T-cell (primary cell): Measurements from ENCODE around the gene ZNF738. TPM values are rescaled to one million over a fixed set of nuclear protein-coding genes. Genes with fewer than 3 reads are reported as not detected.
A peak's percentile ranks its signal among the peaks of the same experiment; 100 is the strongest.
"Not testable (repeated sequence)": the region's sequence is repeated elsewhere in the genome, so short reads cannot be mapped to it uniquely, and the experiment has no call there.

Experiments
- ATAC-seq, 4 experiments: fragments of 200-7000 bp in 3 of 4; fragments of 150-1000 bp in 1 of 4; cut with Tn5 transposase; replicated peaks in 1 of 4; 1 replicate in 3 of 4; 2 replicates in 1 of 4; pipeline ENCODE4 v1.10.0; 2021; ENCODE audit warnings: moderate library complexity in 3 of 4, mild to moderate bottlenecking in 2 of 4, moderate number of reproducible peaks in 1 of 4
- CTCF ChIA-PET, 2 donors: fragments of 300-600 bp; sonication (Branson Sonifier 250); formaldehyde crosslinking; loops; one replicate each; lab custom pipeline; 2022; ENCODE audit warnings: antibody characterized with exemption in 2 of 2; lab: Charles Lee
- POLR2A ChIA-PET, 2 donors: fragments of 300-600 bp; sonication (Branson Sonifier 250); formaldehyde crosslinking; loops; one replicate each; lab custom pipeline; 2022; ENCODE audit warnings: antibody characterized with exemption in 2 of 2; lab: Charles Lee
- DNase-seq, 35 experiments: peaks; one replicate each; pipeline versions ENCODE4 v3.0.0 to v3.0.0-alpha.2; 2013 to 2023
- H3K27ac ChIP-seq: one replicate; pipeline ENCODE4 v1.5.1; 2013; ENCODE audit warnings: low read length
- H3K27me3 ChIP-seq, 2 experiments: replicated peaks in 1 of 2; 1 replicate in 1 of 2; 2 replicates in 1 of 2; pipeline versions ENCODE4 v1.6.1 to v1.7.0; 2013; ENCODE audit warnings: low read length in 1 of 2, mixed read lengths in 1 of 2; ENCODE audit not compliant: control insufficient read depth in 2 of 2, insufficient read depth in 2 of 2; ENCODE audit errors: extremely low read depth in 1 of 2
- H3K36me3 ChIP-seq, 2 donors: 1 replicate in 1 of 2; 2 replicates in 1 of 2; pipeline versions ENCODE4 v1.6.1 to v1.7.0; 2013; ENCODE audit warnings: low read length in 1 of 2; ENCODE audit not compliant: control insufficient read depth in 2 of 2, insufficient read depth in 1 of 2; ENCODE audit errors: extremely low read depth in 1 of 2
- H3K4me1 ChIP-seq, 2 experiments: 1 replicate in 1 of 2; 2 replicates in 1 of 2; pipeline versions ENCODE4 v1.6.1 to v1.7.0; 2013; ENCODE audit warnings: low read length in 2 of 2, mixed read lengths in 1 of 2; ENCODE audit not compliant: insufficient read depth in 2 of 2, control insufficient read depth in 1 of 2; ENCODE audit errors: extremely low read depth in 1 of 2
- H3K4me3 ChIP-seq, 2 donors: 1 replicate in 1 of 2; 2 replicates in 1 of 2; pipeline versions ENCODE4 v1.5.1 to v1.7.0; 2013; ENCODE audit warnings: mild to moderate bottlenecking in 2 of 2, low read length in 1 of 2, moderate library complexity in 1 of 2; ENCODE audit not compliant: control insufficient read depth in 1 of 2; ENCODE audit errors: extremely low read depth in 1 of 2
- H3K9me3 ChIP-seq: 2 replicates; pipeline ENCODE4 v1.7.0; 2013
- H3K27ac Mint-ChIP-seq, 2 donors: one replicate each; pipeline ENCODE4 v1.8.0; 2020 to 2021; ENCODE audit warnings: mild to moderate bottlenecking in 2 of 2, mixed read lengths in 2 of 2
- H3K27me3 Mint-ChIP-seq, 2 donors: one replicate each; pipeline ENCODE4 v1.8.0; 2021 to 2022; ENCODE audit warnings: mixed read lengths in 2 of 2
- H3K36me3 Mint-ChIP-seq: one replicate; pipeline ENCODE4 v1.8.0; 2021; ENCODE audit warnings: mixed read lengths
- H3K4me1 Mint-ChIP-seq, 3 donors: one replicate each; pipeline ENCODE4 v1.8.0; 2020 to 2022; ENCODE audit warnings: mixed read lengths in 3 of 3, mild to moderate bottlenecking in 1 of 3
- H3K4me3 Mint-ChIP-seq, 3 donors: one replicate each; pipeline ENCODE4 v1.8.0; 2020 to 2022; ENCODE audit warnings: mild to moderate bottlenecking in 3 of 3, mixed read lengths in 3 of 3, moderate library complexity in 3 of 3
- H3K9me3 Mint-ChIP-seq, 3 donors: one replicate each; pipeline ENCODE4 v1.8.0; 2020 to 2022; ENCODE audit warnings: mixed read lengths in 3 of 3
- WGBS: methylation state at CpG from one replicate; pipeline ENCODE4 v1.1.5; 2013; ENCODE audit warnings: missing lambda C conversion rate; ENCODE audit not compliant: insufficient coverage; 5-methylcytosine and 5-hydroxymethylcytosine counted together
- total RNA-seq, 35 experiments: library from RNA in 6 of 35; stranded (reverse) in 6 of 35; fragments of 120-200 nt in 1 of 35; gene quantifications; one replicate each; pipeline versions ENCODE4 v1.2.1 to v1.2.4 and lab custom pipeline; 2013 to 2026

ZNF738 gene
- total RNA-seq, 5 donors from 2014 or later (not counting 1 experiment from before 2014, with no cell fraction given) = 4.4 to 10.4 (median 8.2) TPM

DNA sequence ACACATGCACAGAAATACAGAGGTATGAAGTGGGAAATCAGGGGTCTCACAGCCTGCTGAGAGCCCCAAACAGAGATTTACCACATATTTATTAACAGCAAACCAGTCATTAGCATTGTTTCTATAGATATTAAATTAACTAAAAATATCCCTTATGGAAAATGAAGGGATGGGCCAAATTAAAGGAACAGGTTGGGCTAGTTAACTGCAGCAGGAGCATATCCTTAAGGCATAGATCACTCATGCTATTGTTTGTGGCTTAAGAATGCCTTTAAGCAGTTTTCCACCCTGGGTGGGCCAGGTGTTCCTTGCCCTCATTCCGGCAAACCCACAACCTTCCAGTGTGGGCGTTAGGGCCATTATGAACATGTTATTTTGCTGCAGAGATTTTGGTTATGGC is 14.0 kb upstream of the ZNF738 start:
- POLR2A ChIA-PET = interaction anchor here in 1 of 2 donors (0.6 kb wide), 1 partner anchor 14 kb away, joined by 13 read pairs; no protein-coding TSS in a partner anchor
- ATAC-seq, H3K4me1 Mint-ChIP-seq, H3K27me3 Mint-ChIP-seq, H3K27me3 ChIP-seq, H3K36me3 ChIP-seq, H3K4me1 ChIP-seq, DNase-seq, H3K27ac Mint-ChIP-seq, H3K4me3 ChIP-seq, H3K27ac ChIP-seq, H3K4me3 Mint-ChIP-seq, H3K36me3 Mint-ChIP-seq, CTCF ChIA-PET, H3K9me3 ChIP-seq: not testable (repeated sequence)
- WGBS = 0% methylated on average over 1 of the region's 2 CpGs
- peaks cover 10 to 23% (median 17%) of the 10 kb centered on the region in 3 donors for H3K9me3 Mint-ChIP-seq

GRCh38 chr19:21352830-21353229 is 6.0 kb upstream of the ZNF738 start:
- no peak for DNase-seq
- Histone ChIP-seq H3K36me3 (no peaks in the 10 kb centered on the region), H3K4me3 (no peak overlapping the region), H3K4me1 (no peaks in the 10 kb centered on the region), H3K27ac (no peak overlapping the region), H3K27me3 (no peaks in the 10 kb centered on the region), H3K9me3 (no peaks in the 10 kb centered on the region)
- peaks cover 3% of the 10 kb centered on the region for H3K36me3 Mint-ChIP-seq
- H3K4me1 Mint-ChIP-seq = peaks cover 4 to 13% (median 8%) of the 10 kb centered on the region in 3 donors
- no peaks in the 10 kb centered on the region for H3K27me3 Mint-ChIP-seq
- H3K9me3 Mint-ChIP-seq = peaks cover 13 to 14% (median 14%) of the 10 kb centered on the region in 3 donors
- ATAC-seq = peak in 1 of 4 experiments; percentile 43
- WGBS = no CpG with 5 or more reads among the region's 2 CpGs
- no peak overlapping the region for H3K27ac Mint-ChIP-seq
- ChIA-PET CTCF (no interaction called here), POLR2A (no interaction called here)
- H3K4me3 Mint-ChIP-seq = no peak overlapping the region

- Mint-ChIP-seq H3K27ac (no peak overlapping the region), H3K4me1 (peaks cover 10 to 18% (median 16%) of the 10 kb centered on the region in 3 donors)
- H3K36me3 ChIP-seq = peaks cover 7 to 32% of the 10 kb centered on the region in 2 donors
Measured at GRCh38 chr19:21362291-21362690, 3.5 kb downstream of the ZNF738 start.

GRCh38 chr19:21383980-21384582 is 25.3 kb downstream of the ZNF738 start:
- DNase-seq = no peak
- ChIA-PET CTCF (interaction anchor here in 1 of 2 donors (0.6 kb wide), 1 partner anchor 52 kb away, joined by 6 read pairs; no protein-coding TSS in a partner anchor), POLR2A (no interaction called here)
- Histone ChIP-seq H3K4me1 (no peaks in the 10 kb centered on the region), H3K9me3 (peaks cover 17% of the 10 kb centered on the region), H3K36me3 (peaks cover 0 to 5% of the 10 kb centered on the region in 2 donors), H3K4me3 (no peak overlapping the region), H3K27me3 (no peaks in the 10 kb centered on the region), H3K27ac (no peak overlapping the region)
- Mint-ChIP-seq H3K36me3 (peaks cover 52% of the 10 kb centered on the region), H3K27me3 (no peaks in the 10 kb centered on the region), H3K9me3 (peaks cover 29 to 74% (median 60%) of the 10 kb centered on the region in 3 donors), H3K4me1 (no peaks in the 10 kb centered on the region), H3K4me3 (no peak overlapping the region), H3K27ac (no peak overlapping the region)
- no CpG with 5 or more reads among the region's 4 CpGs for WGBS
- ATAC-seq = no peak

More at GRCh38 chr19:21362291-21362690, 3.5 kb downstream of the ZNF738 start:
- ATAC-seq = no peak
- Histone ChIP-seq H3K4me1 (peaks cover 3 to 15% of the 10 kb centered on the region in 2 experiments), H3K27ac (no peak overlapping the region), H3K4me3 (no peak overlapping the region), H3K27me3 (no peaks in the 10 kb centered on the region), H3K9me3 (no peaks in the 10 kb centered on the region)
- peaks cover 0 to 5% (median under 1%) of the 10 kb centered on the region in 3 donors for H3K9me3 Mint-ChIP-seq
- H3K27me3 Mint-ChIP-seq = no peaks in the 10 kb centered on the region
- no peak for DNase-seq
- no peak overlapping the region for H3K4me3 Mint-ChIP-seq
- CTCF ChIA-PET = no interaction called here
- peaks cover 52% of the 10 kb centered on the region for H3K36me3 Mint-ChIP-seq
- 100% methylated on average over 1 of the region's 3 CpGs for WGBS
- POLR2A ChIA-PET = no interaction called here

- POLR2A ChIA-PET = interaction anchor here in 1 of 2 donors (0.8 to 2.0 kb wide), 3 partner anchors 36 to 109 kb away, joined by 4 to 14 read pairs (median 5); partner anchors contain the start of genes ZNF429 and ZNF708
- peaks cover 21% of the 10 kb centered on the region for H3K36me3 Mint-ChIP-seq
- no peak for ATAC-seq
Measured at GRCh38 chr19:21396121-21396520, 37.3 kb downstream of the ZNF738 start.

GRCh38 chr19:21396893-21397572 is 38.2 kb downstream of the ZNF738 start, which contains the start of gene ZNF493:
Gene ZNF493 (plus strand): TSS chr19:21397133. CDS start chr19:21397238, 105 bp downstream.
- Mint-ChIP-seq H3K36me3 (peaks cover 25% of the 10 kb centered on the region), H3K9me3 (peaks cover 5 to 17% (median 13%) of the 10 kb centered on the region in 3 donors), H3K27ac (peak within 1 kb of the TSS; percentile 89 to 93), H3K27me3 (no peaks in the 10 kb centered on the region), H3K4me3 (peak within 1 kb of the TSS; percentile 94 to 98 (median 98)), H3K4me1 (peaks cover 34 to 38% (median 34%) of the 10 kb centered on the region in 3 donors)
- no peaks in the 10 kb centered on the region for H3K27me3 ChIP-seq
- DNase-seq = peak; percentile 84 to 96 (median 93)
- H3K27ac ChIP-seq = peak within 1 kb of the TSS; percentile 47
- peak within 1 kb of the TSS; percentile 78 to 96 for H3K4me3 ChIP-seq
- ChIA-PET CTCF (interaction anchor here (0.5 to 0.6 kb wide), 4 partner anchors 42 to 1697 kb away, joined by 3 to 5 read pairs (median 3); no protein-coding TSS in a partner anchor), POLR2A (interaction anchor here (0.5 to 2.0 kb wide), 7 partner anchors 37 to 723 kb away, joined by 3 to 14 read pairs (median 5); partner anchors contain the start of genes ZNF708 (in 2 of the 2), ZNF429 (in 1 of the 2) and ZNF431 (in 1 of the 2))
- ATAC-seq = peak; percentile 99 to 100 (median 100)
- WGBS = 0% methylated on average over 25 of the region's 31 CpGs
- H3K4me1 ChIP-seq = peaks cover 8 to 12% of the 10 kb centered on the region in 2 experiments
- peaks cover 0 to 15% of the 10 kb centered on the region in 2 donors for H3K36me3 ChIP-seq
- H3K9me3 ChIP-seq = no peaks in the 10 kb centered on the region

More at GRCh38 chr19:21396121-21396520, 37.3 kb downstream of the ZNF738 start:
- CTCF ChIA-PET = no interaction called here
- WGBS = 96% methylated on average over 3 of the region's 10 CpGs
- H3K27ac ChIP-seq = no peak overlapping the region
- peaks cover 31 to 36% (median 33%) of the 10 kb centered on the region in 3 donors for H3K4me1 Mint-ChIP-seq
- peak overlapping the region in 1 of 2 donors; percentile 53 for H3K27ac Mint-ChIP-seq
- peak overlapping the region in 2 of 3 donors; percentile 8 to 94 for H3K4me3 Mint-ChIP-seq
- H3K4me3 ChIP-seq = no peak overlapping the region
- DNase-seq = no peak
- peaks cover 0 to 15% of the 10 kb centered on the region in 2 donors for H3K36me3 ChIP-seq
- no peaks in the 10 kb centered on the region for H3K9me3 ChIP-seq
- H3K9me3 Mint-ChIP-seq = peaks cover 5 to 23% (median 20%) of the 10 kb centered on the region in 3 donors
- peaks cover 8 to 12% of the 10 kb centered on the region in 2 experiments for H3K4me1 ChIP-seq
- H3K27me3 Mint-ChIP-seq = no peaks in the 10 kb centered on the region
- no peaks in the 10 kb centered on the region for H3K27me3 ChIP-seq
